ENCODE measurements around the gene VRK1.

Gene VRK1

DNA sequence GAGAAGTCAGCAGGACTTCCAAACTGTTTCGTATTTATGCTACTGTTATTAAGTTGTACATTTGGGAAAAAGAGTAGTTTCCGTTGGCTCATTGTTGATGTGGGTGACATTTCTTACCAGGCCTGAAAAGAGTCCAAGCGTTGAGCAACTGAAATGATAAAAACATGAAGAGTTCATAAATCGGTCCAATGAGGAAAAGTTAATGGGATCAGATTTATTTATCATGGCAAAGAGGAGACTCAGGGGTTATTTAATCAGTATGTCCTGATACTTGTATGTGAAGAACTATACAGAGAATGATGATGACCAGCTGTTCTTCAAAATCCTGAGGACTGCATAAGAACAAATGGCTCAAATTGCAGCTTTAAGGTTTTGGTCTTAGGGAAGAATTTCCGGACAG lies 7.7 kb downstream of the VRK1 start:
- H3K4me3 ChIP-seq (replicated peaks; ENCODE audit: insufficient read depth, low read length): no peak overlapping the region
- no peaks in the 10 kb centered on the region for H3K27me3 ChIP-seq (ENCODE audit: insufficient read depth, poor library complexity, severe bottlenecking)
- H3K27ac ChIP-seq (replicated peaks): no peak overlapping the region
- TF ChIP-seq SPI1 (IDR thresholded peaks at IDR 0.05; ENCODE audit: borderline replicate concordance, low read depth) (no peak), GABPA (IDR thresholded peaks at IDR 0.05; ENCODE audit: low read depth) (no peak), POLR2AphosphoS5 (IDR thresholded peaks at IDR 0.05; ENCODE audit: low read depth) (no peak)
- TF ChIP-seq, protein P1, sequence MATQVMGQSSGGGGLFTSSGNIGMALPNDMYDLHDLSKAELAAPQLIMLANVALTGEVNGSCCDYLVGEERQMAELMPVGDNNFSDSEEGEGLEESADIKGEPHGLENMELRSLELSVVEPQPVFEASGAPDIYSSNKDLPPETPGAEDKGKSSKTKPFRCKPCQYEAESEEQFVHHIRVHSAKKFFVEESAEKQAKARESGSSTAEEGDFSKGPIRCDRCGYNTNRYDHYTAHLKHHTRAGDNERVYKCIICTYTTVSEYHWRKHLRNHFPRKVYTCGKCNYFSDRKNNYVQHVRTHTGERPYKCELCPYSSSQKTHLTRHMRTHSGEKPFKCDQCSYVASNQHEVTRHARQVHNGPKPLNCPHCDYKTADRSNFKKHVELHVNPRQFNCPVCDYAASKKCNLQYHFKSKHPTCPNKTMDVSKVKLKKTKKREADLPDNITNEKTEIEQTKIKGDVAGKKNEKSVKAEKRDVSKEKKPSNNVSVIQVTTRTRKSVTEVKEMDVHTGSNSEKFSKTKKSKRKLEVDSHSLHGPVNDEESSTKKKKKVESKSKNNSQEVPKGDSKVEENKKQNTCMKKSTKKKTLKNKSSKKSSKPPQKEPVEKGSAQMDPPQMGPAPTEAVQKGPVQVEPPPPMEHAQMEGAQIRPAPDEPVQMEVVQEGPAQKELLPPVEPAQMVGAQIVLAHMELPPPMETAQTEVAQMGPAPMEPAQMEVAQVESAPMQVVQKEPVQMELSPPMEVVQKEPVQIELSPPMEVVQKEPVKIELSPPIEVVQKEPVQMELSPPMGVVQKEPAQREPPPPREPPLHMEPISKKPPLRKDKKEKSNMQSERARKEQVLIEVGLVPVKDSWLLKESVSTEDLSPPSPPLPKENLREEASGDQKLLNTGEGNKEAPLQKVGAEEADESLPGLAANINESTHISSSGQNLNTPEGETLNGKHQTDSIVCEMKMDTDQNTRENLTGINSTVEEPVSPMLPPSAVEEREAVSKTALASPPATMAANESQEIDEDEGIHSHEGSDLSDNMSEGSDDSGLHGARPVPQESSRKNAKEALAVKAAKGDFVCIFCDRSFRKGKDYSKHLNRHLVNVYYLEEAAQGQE (IDR thresholded peaks at IDR 0.05; ENCODE audit: insufficient replicate concordance, low read depth): no peak
- TF ChIP-seq, protein P2, sequence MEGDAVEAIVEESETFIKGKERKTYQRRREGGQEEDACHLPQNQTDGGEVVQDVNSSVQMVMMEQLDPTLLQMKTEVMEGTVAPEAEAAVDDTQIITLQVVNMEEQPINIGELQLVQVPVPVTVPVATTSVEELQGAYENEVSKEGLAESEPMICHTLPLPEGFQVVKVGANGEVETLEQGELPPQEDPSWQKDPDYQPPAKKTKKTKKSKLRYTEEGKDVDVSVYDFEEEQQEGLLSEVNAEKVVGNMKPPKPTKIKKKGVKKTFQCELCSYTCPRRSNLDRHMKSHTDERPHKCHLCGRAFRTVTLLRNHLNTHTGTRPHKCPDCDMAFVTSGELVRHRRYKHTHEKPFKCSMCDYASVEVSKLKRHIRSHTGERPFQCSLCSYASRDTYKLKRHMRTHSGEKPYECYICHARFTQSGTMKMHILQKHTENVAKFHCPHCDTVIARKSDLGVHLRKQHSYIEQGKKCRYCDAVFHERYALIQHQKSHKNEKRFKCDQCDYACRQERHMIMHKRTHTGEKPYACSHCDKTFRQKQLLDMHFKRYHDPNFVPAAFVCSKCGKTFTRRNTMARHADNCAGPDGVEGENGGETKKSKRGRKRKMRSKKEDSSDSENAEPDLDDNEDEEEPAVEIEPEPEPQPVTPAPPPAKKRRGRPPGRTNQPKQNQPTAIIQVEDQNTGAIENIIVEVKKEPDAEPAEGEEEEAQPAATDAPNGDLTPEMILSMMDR (IDR thresholded peaks at IDR 0.05; ENCODE audit: insufficient read depth, low read length): no peak
- no peak for DNase-seq (ENCODE audit: low read depth in 1 of 2, low spot score in 1 of 2)

DNA sequence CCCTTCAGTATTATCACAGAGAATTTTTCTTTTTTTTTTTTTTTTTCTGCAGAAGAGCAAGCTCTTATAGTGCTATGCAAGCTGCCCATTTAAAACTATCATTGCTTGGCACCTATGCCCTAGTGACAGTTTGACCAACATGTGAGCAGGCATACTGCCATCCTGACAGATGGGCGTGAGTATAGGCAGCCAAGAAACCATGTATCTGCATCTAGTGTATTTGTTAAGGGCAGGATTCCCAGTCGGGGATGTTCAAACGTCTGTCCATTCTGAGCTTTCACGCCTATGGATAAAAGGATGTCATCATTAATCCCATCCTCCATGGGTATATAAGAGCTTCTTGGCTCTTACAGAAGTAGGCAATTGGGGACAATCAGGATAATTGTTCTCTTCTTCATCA lies 8.8 kb downstream of the VRK1 start:
- no peak overlapping the region for H3K4me3 ChIP-seq (replicated peaks; ENCODE audit: insufficient read depth, low read length)
- no peak for DNase-seq (ENCODE audit: low read depth in 1 of 2, low spot score in 1 of 2)
- no peak overlapping the region; the same call in 1 of the 2 replicates for H3K27ac ChIP-seq (replicated peaks)
- TF ChIP-seq, protein P2 (IDR thresholded peaks at IDR 0.05; ENCODE audit: insufficient read depth, low read length): no peak
- TF ChIP-seq POLR2AphosphoS5 (IDR thresholded peaks at IDR 0.05; ENCODE audit: low read depth) (no peak), SPI1 (IDR thresholded peaks at IDR 0.05; ENCODE audit: borderline replicate concordance, low read depth) (no peak)
- no peaks in the 10 kb centered on the region for H3K27me3 ChIP-seq (ENCODE audit: insufficient read depth, poor library complexity, severe bottlenecking)

DNA sequence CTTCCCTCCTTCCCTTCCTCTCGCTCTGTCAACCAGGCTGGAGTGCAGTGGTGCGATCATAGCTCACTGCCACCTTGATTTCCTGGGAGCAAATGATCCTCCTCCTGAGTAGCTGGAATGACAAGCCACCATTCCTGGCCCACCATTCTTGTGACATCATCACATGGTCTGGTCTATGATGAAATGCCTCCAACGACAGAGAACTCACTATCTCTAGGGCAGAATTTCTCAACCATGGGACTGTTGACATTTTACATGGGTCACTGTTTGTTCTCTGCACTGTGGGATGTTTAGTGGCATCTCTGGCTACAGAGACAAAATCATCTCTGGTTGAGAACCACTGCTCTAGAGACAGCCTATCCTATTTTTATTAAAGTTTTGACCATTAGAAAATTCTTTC lies 9.7 kb downstream of the VRK1 start:
- no peaks in the 10 kb centered on the region for H3K27me3 ChIP-seq (ENCODE audit: insufficient read depth, poor library complexity, severe bottlenecking)
- peak; percentile 68 to 77 for DNase-seq (ENCODE audit: low read depth in 1 of 2, low spot score in 1 of 2)
- no peak overlapping the region for H3K4me3 ChIP-seq (replicated peaks; ENCODE audit: insufficient read depth, low read length)
- TF ChIP-seq SPI1 (IDR thresholded peaks at IDR 0.05; ENCODE audit: borderline replicate concordance, low read depth) (no peak), POLR2AphosphoS5 (IDR thresholded peaks at IDR 0.05; ENCODE audit: low read depth) (no peak), GABPA (IDR thresholded peaks at IDR 0.05; ENCODE audit: low read depth) (no peak)
- TF ChIP-seq, protein P2 (IDR thresholded peaks at IDR 0.05; ENCODE audit: insufficient read depth, low read length): no peak
- TF ChIP-seq, protein P1 (IDR thresholded peaks at IDR 0.05; ENCODE audit: insufficient replicate concordance, low read depth): no peak
- H3K27ac ChIP-seq (replicated peaks): peak overlapping the region; percentile 25; the same call in 1 of the 2 replicates

Data from HL-60 (cell line).